Activated T-cell treated with anti-CD3 and anti-CD28 coated beads for 24 hours (primary cell): ENCODE results near the gene PRR5.

Experiments
- DNase-seq: peaks from one replicate; pipeline ENCODE4 v3.0.0-alpha.2; 2020; ENCODE audit warnings: low read depth

Gene PRR5

GRCh38 chr22:44758344-44758973 lies 56.5 kb downstream of the PRR5 start:
- DNase-seq, result no peak

- DNase-seq, result no peak
Observed at GRCh38 chr22:44759001-44759400, 57.0 kb downstream of the PRR5 start.

GRCh38 chr22:44759430-44760310 lies 57.7 kb downstream of the PRR5 start:
- no peak for DNase-seq

GRCh38 chr22:44760476-44760875 lies 58.5 kb downstream of the PRR5 start:
- DNase-seq, result no peak

GRCh38 chr22:44761025-44761424 lies 59.0 kb downstream of the PRR5 start:
- DNase-seq, result no peak

- DNase-seq, result no peak
Observed at GRCh38 chr22:44764373-44764772, 62.4 kb downstream of the PRR5 start.

GRCh38 chr22:44764974-44765373 lies 63.0 kb downstream of the PRR5 start:
- DNase-seq, result no peak

GRCh38 chr22:44765571-44766285 lies 63.7 kb downstream of the PRR5 start:
- DNase-seq, result no peak

GRCh38 chr22:44773082-44773481 lies 71.1 kb downstream of the PRR5 start:
- no peak for DNase-seq

GRCh38 chr22:44775862-44776261 lies 73.9 kb downstream of the PRR5 start:
- DNase-seq, result no peak

GRCh38 chr22:44776605-44777363 lies 74.8 kb downstream of the PRR5 start:
- DNase-seq, result no peak

GRCh38 chr22:44777364-44777755 lies 75.4 kb downstream of the PRR5 start:
- DNase-seq, result no peak

- DNase-seq, result no peak
Observed at GRCh38 chr22:44780876-44781449, 79.0 kb downstream of the PRR5 start.

GRCh38 chr22:44782363-44782963 lies 80.5 kb downstream of the PRR5 start:
- DNase-seq, result no peak

- no peak for DNase-seq
Observed at GRCh38 chr22:44783091-44783490, 81.1 kb downstream of the PRR5 start.

- DNase-seq, result no peak
Observed at GRCh38 chr22:44783581-44783980, 81.6 kb downstream of the PRR5 start.

GRCh38 chr22:44786136-44786535 lies 84.1 kb downstream of the PRR5 start:
- no peak for DNase-seq

GRCh38 chr22:44786610-44787009 lies 84.6 kb downstream of the PRR5 start:
- DNase-seq, result no peak
